ENCODE results near the gene MAP3K9.
A peak's percentile ranks its signal among the peaks of the same experiment; 100 is the strongest.

The MAP3K9 gene

GRCh38 chr14:70722418-70722817, 86.9 kb downstream of the MAP3K9 start:
- Histone ChIP-seq H3K9me3 (ENCODE audit: control insufficient read depth, insufficient read depth, low read depth, low read length) (no peaks in the 10 kb centered on the region), H3K36me3 (ENCODE audit: control insufficient read depth, insufficient read depth, low read length) (peaks cover 11% of the 10 kb centered on the region; the same call in 1 of the 2 replicates), H3K9ac (ENCODE audit: low read length) (no peak overlapping the region), H3K4me1 (ENCODE audit: control insufficient read depth, insufficient read depth, low read length) (peaks cover 5% of the 10 kb centered on the region), H3K27ac (ENCODE audit: low read depth, low read length) (no peak overlapping the region), H3K4me3 (ENCODE audit: low read depth, low read length) (no peak overlapping the region), H3K27me3 (ENCODE audit: control insufficient read depth, insufficient read depth, low read length) (no peaks in the 10 kb centered on the region)

GRCh38 chr14:70721542-70721941, 87.8 kb downstream of the MAP3K9 start:
- Histone ChIP-seq H3K9ac (ENCODE audit: low read length) (no peak overlapping the region), H3K4me1 (ENCODE audit: control insufficient read depth, insufficient read depth, low read length) (peaks cover 10% of the 10 kb centered on the region), H3K27me3 (ENCODE audit: control insufficient read depth, insufficient read depth, low read length) (no peaks in the 10 kb centered on the region), H3K9me3 (ENCODE audit: control insufficient read depth, insufficient read depth, low read depth, low read length) (no peaks in the 10 kb centered on the region), H3K4me3 (ENCODE audit: low read depth, low read length) (no peak overlapping the region), H3K36me3 (ENCODE audit: control insufficient read depth, insufficient read depth, low read length) (0 out of 2 replicates have a peak, but pooled peaks cover 6% of the 10 kb centered on the region), H3K27ac (ENCODE audit: low read depth, low read length) (no peak overlapping the region)

GRCh38 chr14:70718383-70719118, 90.8 kb downstream of the MAP3K9 start:
- no peak overlapping the region for H3K9ac ChIP-seq (ENCODE audit: low read length)
- H3K27ac ChIP-seq (ENCODE audit: low read depth, low read length): no peak overlapping the region

GRCh38 chr14:70716958-70717357, 92.4 kb downstream of the MAP3K9 start:
- no peaks in the 10 kb centered on the region for H3K27me3 ChIP-seq (ENCODE audit: control insufficient read depth, insufficient read depth, low read length)
- no peak overlapping the region for H3K4me3 ChIP-seq (ENCODE audit: low read depth, low read length)
- no peak overlapping the region for H3K27ac ChIP-seq (ENCODE audit: low read depth, low read length)
- H3K9me3 ChIP-seq (ENCODE audit: control insufficient read depth, insufficient read depth, low read depth, low read length): no peaks in the 10 kb centered on the region
- H3K9ac ChIP-seq (ENCODE audit: low read length): no peak overlapping the region
- H3K36me3 ChIP-seq (ENCODE audit: control insufficient read depth, insufficient read depth, low read length): no peaks in the 10 kb centered on the region
- peaks cover 26% of the 10 kb centered on the region for H3K4me1 ChIP-seq (ENCODE audit: control insufficient read depth, insufficient read depth, low read length)

More at GRCh38 chr14:70718383-70719118, 90.8 kb downstream of the MAP3K9 start:
- Histone ChIP-seq H3K4me1 (ENCODE audit: control insufficient read depth, insufficient read depth, low read length) (peaks cover 18% of the 10 kb centered on the region), H3K27me3 (ENCODE audit: control insufficient read depth, insufficient read depth, low read length) (no peaks in the 10 kb centered on the region), H3K9me3 (ENCODE audit: control insufficient read depth, insufficient read depth, low read depth, low read length) (no peaks in the 10 kb centered on the region), H3K36me3 (ENCODE audit: control insufficient read depth, insufficient read depth, low read length) (no peaks in the 10 kb centered on the region), H3K4me3 (ENCODE audit: low read depth, low read length) (no peak overlapping the region)

- Histone ChIP-seq H3K27ac (ENCODE audit: low read depth, low read length) (no peak overlapping the region), H3K27me3 (ENCODE audit: control insufficient read depth, insufficient read depth, low read length) (no peaks in the 10 kb centered on the region)
These were observed 92.8 kb downstream of the MAP3K9 start for GRCh38 chr14:70716483-70716882.

GRCh38 chr14:70714055-70714550, 95.2 kb downstream of the MAP3K9 start:
- Histone ChIP-seq H3K4me3 (ENCODE audit: low read depth, low read length) (no peak overlapping the region), H3K36me3 (ENCODE audit: control insufficient read depth, insufficient read depth, low read length) (no peaks in the 10 kb centered on the region), H3K27ac (ENCODE audit: low read depth, low read length) (no peak overlapping the region), H3K4me1 (ENCODE audit: control insufficient read depth, insufficient read depth, low read length) (peaks cover 35% of the 10 kb centered on the region), H3K27me3 (ENCODE audit: control insufficient read depth, insufficient read depth, low read length) (no peaks in the 10 kb centered on the region), H3K9ac (ENCODE audit: low read length) (no peak overlapping the region), H3K9me3 (ENCODE audit: control insufficient read depth, insufficient read depth, low read depth, low read length) (no peaks in the 10 kb centered on the region)

More at GRCh38 chr14:70716483-70716882, 92.8 kb downstream of the MAP3K9 start:
- H3K4me1 ChIP-seq (ENCODE audit: control insufficient read depth, insufficient read depth, low read length): peaks cover 22% of the 10 kb centered on the region
- no peak overlapping the region for H3K9ac ChIP-seq (ENCODE audit: low read length)
- H3K36me3 ChIP-seq (ENCODE audit: control insufficient read depth, insufficient read depth, low read length): no peaks in the 10 kb centered on the region
- no peak overlapping the region for H3K4me3 ChIP-seq (ENCODE audit: low read depth, low read length)
- no peaks in the 10 kb centered on the region for H3K9me3 ChIP-seq (ENCODE audit: control insufficient read depth, insufficient read depth, low read depth, low read length)

- no peak overlapping the region for H3K9ac ChIP-seq (ENCODE audit: low read length)
- peaks cover 41% of the 10 kb centered on the region for H3K4me1 ChIP-seq (ENCODE audit: control insufficient read depth, insufficient read depth, low read length)
- H3K4me3 ChIP-seq (ENCODE audit: low read depth, low read length): no peak overlapping the region
- no peak overlapping the region for H3K27ac ChIP-seq (ENCODE audit: low read depth, low read length)
- H3K36me3 ChIP-seq (ENCODE audit: control insufficient read depth, insufficient read depth, low read length): no peaks in the 10 kb centered on the region
- no peaks in the 10 kb centered on the region for H3K27me3 ChIP-seq (ENCODE audit: control insufficient read depth, insufficient read depth, low read length)
- H3K9me3 ChIP-seq (ENCODE audit: control insufficient read depth, insufficient read depth, low read depth, low read length): no peaks in the 10 kb centered on the region
These were observed 95.8 kb downstream of the MAP3K9 start for GRCh38 chr14:70713511-70713916.

GRCh38 chr14:70713096-70713495, 96.2 kb downstream of the MAP3K9 start:
- H3K4me1 ChIP-seq (ENCODE audit: control insufficient read depth, insufficient read depth, low read length): peaks cover 45% of the 10 kb centered on the region
- no peaks in the 10 kb centered on the region for H3K36me3 ChIP-seq (ENCODE audit: control insufficient read depth, insufficient read depth, low read length)
- H3K27ac ChIP-seq (ENCODE audit: low read depth, low read length): no peak overlapping the region
- no peaks in the 10 kb centered on the region for H3K9me3 ChIP-seq (ENCODE audit: control insufficient read depth, insufficient read depth, low read depth, low read length)
- no peak overlapping the region for H3K9ac ChIP-seq (ENCODE audit: low read length)
- no peaks in the 10 kb centered on the region for H3K27me3 ChIP-seq (ENCODE audit: control insufficient read depth, insufficient read depth, low read length)
- no peak overlapping the region for H3K4me3 ChIP-seq (ENCODE audit: low read depth, low read length)

- Histone ChIP-seq H3K4me3 (ENCODE audit: low read depth, low read length) (no peak overlapping the region), H3K27ac (ENCODE audit: low read depth, low read length) (no peak overlapping the region), H3K4me1 (ENCODE audit: control insufficient read depth, insufficient read depth, low read length) (peaks cover 54% of the 10 kb centered on the region), H3K9ac (ENCODE audit: low read length) (no peak overlapping the region), H3K9me3 (ENCODE audit: control insufficient read depth, insufficient read depth, low read depth, low read length) (no peaks in the 10 kb centered on the region), H3K27me3 (ENCODE audit: control insufficient read depth, insufficient read depth, low read length) (no peaks in the 10 kb centered on the region), H3K36me3 (ENCODE audit: control insufficient read depth, insufficient read depth, low read length) (no peaks in the 10 kb centered on the region)
These were observed 97.9 kb downstream of the MAP3K9 start for GRCh38 chr14:70711451-70711850.

- Histone ChIP-seq H3K4me3 (ENCODE audit: low read depth, low read length) (no peak overlapping the region), H3K27me3 (ENCODE audit: control insufficient read depth, insufficient read depth, low read length) (no peaks in the 10 kb centered on the region), H3K27ac (ENCODE audit: low read depth, low read length) (peak overlapping the region; percentile 63; the same call in 1 of the 2 replicates), H3K36me3 (ENCODE audit: control insufficient read depth, insufficient read depth, low read length) (no peaks in the 10 kb centered on the region), H3K9ac (ENCODE audit: low read length) (no peak overlapping the region), H3K9me3 (ENCODE audit: control insufficient read depth, insufficient read depth, low read depth, low read length) (no peaks in the 10 kb centered on the region), H3K4me1 (ENCODE audit: control insufficient read depth, insufficient read depth, low read length) (peaks cover 59% of the 10 kb centered on the region)
These were observed 99.5 kb downstream of the MAP3K9 start for GRCh38 chr14:70709726-70710382.
